ENCODE measurements around the gene ZNF662. TPM values are rescaled to one million over a fixed set of nuclear protein-coding genes. Genes with fewer than 3 reads are reported as not detected.

ZNF662 gene
- total and polyA plus RNA-seq, 9 of the 15 experiments (the other 6 are each of a cell fraction or from before 2014, with no cell fraction given) = 0.07 to 0.55 (median 0.27) TPM

- Histone ChIP-seq H3K4me2 (ENCODE audit: insufficient read depth, low read length) (no peak overlapping the region), H2AFZ (ENCODE audit: low read depth, low read length) (no peak overlapping the region), H3K9me1 (ENCODE audit: control insufficient read depth, insufficient read depth, low read length) (peaks cover 2% of the 10 kb centered on the region), H3K9ac (ENCODE audit: insufficient read depth in 1 of 2, low read depth in 2 of 2, low read length in 2 of 2) (no peak overlapping the region), H3K4me3 (no peak overlapping the region), H3K27ac (ENCODE audit: extremely low read depth, low read depth, low read length) (no peak overlapping the region), H3K36me3 (ENCODE audit: control insufficient read depth, insufficient read depth, low read length) (no peaks in the 10 kb centered on the region), H3K79me2 (ENCODE audit: control insufficient read depth, insufficient read depth, low read length) (no peaks in the 10 kb centered on the region), H4K20me1 (replicated peaks; ENCODE audit: control insufficient read depth, insufficient read depth, low read length) (peaks cover 4% of the 10 kb centered on the region; the same call in 1 of the 2 replicates), H3K9me3 (replicated peaks; ENCODE audit: control insufficient read depth, insufficient read depth, low read depth, low read length) (no peaks in the 10 kb centered on the region), H3K27me3 (ENCODE audit: control insufficient read depth in 2 of 2, insufficient read depth in 2 of 2, low read length in 2 of 2) (peaks cover 30 to 86% of the 10 kb centered on the region in 2 experiments), H3K4me1 (replicated peaks in 1 of 2; ENCODE audit: control insufficient read depth in 2 of 2, insufficient read depth in 2 of 2, low read length in 2 of 2) (no peaks in the 10 kb centered on the region; a peak in 1 of 5 replicates)
- TF ChIP-seq RCOR1 (IDR thresholded peaks at IDR 0.05; ENCODE audit: borderline replicate concordance in 1 of 2, low read depth in 2 of 2, low read length in 2 of 2) = no peak
- TF ChIP-seq PYGO2 (tag; IDR thresholded peaks at IDR 0.05) = no peak
- TF ChIP-seq POLR2AphosphoS5 (IDR thresholded peaks at IDR 0.05; ENCODE audit: control insufficient read depth, insufficient read depth, low read depth, low read length) = no peak
- TF ChIP-seq NR4A1 (CRISPR knock-in tag; IDR thresholded peaks at IDR 0.05) = no peak
- TF ChIP-seq NR4A1 (tag; IDR thresholded peaks at IDR 0.05) = no peak
- no peak for TF ChIP-seq NR2F6 (CRISPR knock-in tag; IDR thresholded peaks at IDR 0.05)
- no peak for TF ChIP-seq ZKSCAN8 (CRISPR knock-in tag; IDR thresholded peaks at IDR 0.05)
- no peak for TF ChIP-seq ARID3A (IDR thresholded peaks at IDR 0.05; ENCODE audit: borderline replicate concordance, low read depth, low read length)
- ChIA-PET POLR2A (no interaction called here), CTCF (ENCODE audit: low intra/inter-chr PET ratio) (interaction anchor here (0.9 kb wide), 1 partner anchor 92 kb away, joined by 3 read pairs; no protein-coding TSS in a partner anchor)
- 13% methylated on average over 1 of the region's 1 CpG for WGBS (ENCODE audit: insufficient coverage, low coverage, missing lambda C conversion rate)
- FAIRE-seq (no peak), DNase-seq (ENCODE audit: extremely low read depth in 1 of 4, low spot score in 3 of 4) (peak in 1 of 4 experiments; percentile 9), ATAC-seq (no peak)
- no TSS peak for BruUV-seq (replicated peaks)
- intact Hi-C loops (cut with micrococcal nuclease) = no loop called here
- in situ Hi-C loops (cut with MboI) = no loop called here
These were observed 33.2 kb upstream of the ZNF662 start for GRCh38 chr3:42872718-42873117.

All from K562 (cell line).